PC-9 (cell line): ENCODE results near the gene SLC9C1. TPM values are rescaled to one million over a fixed set of nuclear protein-coding genes. Genes with fewer than 3 reads are reported as not detected.

ENCODE experiments used
- BruUV-seq: library from RNA; stranded (reverse); fragments of 400-500 nt; replicated peaks from 2 replicates; lab custom pipeline; 2021; lab: Mats Ljungman, UMichigan
- CTCF ChIA-PET: fragments of 300-600 bp; sonication (Branson Sonifier 250); formaldehyde crosslinking; loops from one replicate; lab custom pipeline; 2022; ENCODE audit warnings: antibody characterized with exemption; lab: Charles Lee
- POLR2A ChIA-PET: fragments of 300-600 bp; sonication (Branson Sonifier 250); formaldehyde crosslinking; loops from one replicate; lab custom pipeline; 2022; ENCODE audit warnings: antibody characterized with exemption; ENCODE audit not compliant: unreplicated experiment; lab: Charles Lee
- DNase-seq, 2 experiments: peaks; one replicate each; pipeline versions ENCODE4 v3.0.0 to v3.0.0-alpha.2; 2015 to 2022; ENCODE audit warnings: mixed read lengths in 1 of 2
- H2AFZ ChIP-seq: fragments of 200-600 bp; sonication (generic); 2 replicates; pipeline ENCODE4 v1.8.1; 2017; ENCODE audit warnings: antibody characterized with exemption
- H3F3A ChIP-seq: fragments of 200-600 bp; sonication (generic); 2 replicates; pipeline ENCODE4 v1.8.1; 2017; ENCODE audit warnings: antibody characterized with exemption, mild to moderate bottlenecking, low read depth; ENCODE audit not compliant: insufficient read depth
- H3K27ac ChIP-seq: fragments of 200-600 bp; sonication (generic); 2 replicates; pipeline ENCODE4 v1.6.1; 2016; ENCODE audit warnings: mixed run types
- H3K27me3 ChIP-seq: fragments of 200-600 bp; sonication (generic); 2 replicates; pipeline ENCODE4 v1.6.1; 2016; ENCODE audit warnings: low read depth, mixed run types; ENCODE audit not compliant: insufficient read depth
- H3K36me3 ChIP-seq: fragments of 200-600 bp; sonication (generic); 2 replicates; pipeline ENCODE4 v1.6.1; 2016; ENCODE audit warnings: low read depth, mixed run types
- H3K4me1 ChIP-seq: fragments of 200-600 bp; sonication (generic); replicated peaks from 2 replicates; pipeline ENCODE4 v1.6.1; 2016; ENCODE audit warnings: mixed run types; ENCODE audit not compliant: insufficient read depth
- H3K4me2 ChIP-seq: fragments of 200-600 bp; sonication (generic); 2 replicates; pipeline ENCODE4 v1.6.1; 2017; ENCODE audit warnings: mixed run types
- H3K4me3 ChIP-seq: fragments of 200-600 bp; sonication (generic); 2 replicates; pipeline ENCODE4 v1.6.1; 2016; ENCODE audit warnings: mixed run types
- H3K79me2 ChIP-seq: fragments of 200-600 bp; sonication (generic); 2 replicates; pipeline ENCODE4 v1.6.1; 2017; ENCODE audit warnings: low read depth, mixed run types
- H3K9me2 ChIP-seq: fragments of 200-600 bp; sonication (generic); 2 replicates; pipeline ENCODE4 v1.8.1; 2017; ENCODE audit warnings: mild to moderate bottlenecking; ENCODE audit not compliant: insufficient read depth
- H3K9me3 ChIP-seq: fragments of 200-600 bp; sonication (generic); 2 replicates; pipeline ENCODE4 v1.8.1; 2016; ENCODE audit warnings: low read depth; ENCODE audit not compliant: insufficient read depth
- H4K20me1 ChIP-seq: fragments of 200-600 bp; sonication (generic); 2 replicates; pipeline ENCODE4 v1.8.1; 2017; ENCODE audit not compliant: insufficient read depth
- CTCF ChIP-seq: fragments of 200-600 bp; sonication (generic); conservative IDR thresholded peaks from 2 replicates; pipeline ENCODE4 v1.6.1; 2017; ENCODE audit warnings: mixed run types, antibody characterized with exemption, mild to moderate bottlenecking, moderate library complexity
- EZH2 ChIP-seq: fragments of 200-600 bp; sonication (generic); IDR thresholded peaks from 2 replicates; pipeline ENCODE4 v1.8.0; 2017; ENCODE audit warnings: antibody characterized with exemption, low read depth
- intact Hi-C: fragments of 100-400 bp; cut with micrococcal nuclease; formaldehyde crosslinking; loops from one replicate; pipeline ENCODE4 v1.10.0; 2022; ENCODE audit not compliant: unreplicated experiment
- total RNA-seq: library from RNA; stranded (reverse); gene quantifications from 2 replicates; pipeline ENCODE4 v1.2.3, GENCODE V29; 2021

The SLC9C1 gene
- total RNA-seq, 1 experiment from 2014 or later = not detected

- CTCF ChIA-PET = interaction anchor here (0.7 kb wide), 1 partner anchor 117 kb away, joined by 9 read pairs; the partner anchor contains the start of gene ABHD10
- POLR2A ChIA-PET = no interaction called here
- H3K4me2 ChIP-seq = no peak overlapping the region
- H3K27me3 ChIP-seq = no peaks in the 10 kb centered on the region
- BruUV-seq = no TSS peak
- TF ChIP-seq EZH2 = no peak
- TF ChIP-seq CTCF = no peak
- H3K4me1 ChIP-seq = peaks cover 25% of the 10 kb centered on the region
- peaks cover under 1% of the 10 kb centered on the region; the same call in 1 of the 2 replicates for H3F3A ChIP-seq
- no peak overlapping the region for H3K27ac ChIP-seq
- no peaks in the 10 kb centered on the region for H4K20me1 ChIP-seq
- H3K9me3 ChIP-seq = no peaks in the 10 kb centered on the region; the same call in 1 of the 2 replicates
- intact Hi-C loops = loop anchor here (10.0 kb wide), 1 partner anchor 1021 kb away; the partner anchor contains the start of gene NECTIN3
- H3K9me2 ChIP-seq = no peaks in the 10 kb centered on the region
- H2AFZ ChIP-seq = no peak overlapping the region
- DNase-seq = no peak
- H3K4me3 ChIP-seq = no peak overlapping the region
- H3K36me3 ChIP-seq = no peaks in the 10 kb centered on the region
- H3K79me2 ChIP-seq = no peaks in the 10 kb centered on the region; the same call in 1 of the 2 replicates
These were observed 198.3 kb downstream of the SLC9C1 start for GRCh38 chr3:112095731-112096130.

- no peaks in the 10 kb centered on the region for H3K9me3 ChIP-seq
- no peak for TF ChIP-seq CTCF
- H2AFZ ChIP-seq = no peak overlapping the region
- POLR2A ChIA-PET = no interaction called here
- peaks cover 4% of the 10 kb centered on the region; the same call in 1 of the 2 replicates for H3F3A ChIP-seq
- H3K27me3 ChIP-seq = no peaks in the 10 kb centered on the region
- CTCF ChIA-PET = no interaction called here
- no peak overlapping the region for H3K4me3 ChIP-seq
- H3K79me2 ChIP-seq = peaks cover 8% of the 10 kb centered on the region
- H3K9me2 ChIP-seq = no peaks in the 10 kb centered on the region
- DNase-seq = no peak
- H3K4me2 ChIP-seq = no peak overlapping the region
- BruUV-seq = no TSS peak
- H3K4me1 ChIP-seq = peaks cover 34% of the 10 kb centered on the region
- H3K36me3 ChIP-seq = no peaks in the 10 kb centered on the region
- intact Hi-C loops = loop anchor here (10.0 kb wide), 1 partner anchor 1018 kb away; the partner anchor contains the start of gene NECTIN3
- no peak overlapping the region for H3K27ac ChIP-seq
- no peaks in the 10 kb centered on the region for H4K20me1 ChIP-seq
These were observed 200.9 kb downstream of the SLC9C1 start for GRCh38 chr3:112093180-112093522.

- intact Hi-C loops = loop anchor here (10.0 kb wide), 1 partner anchor 1018 kb away; the partner anchor contains the start of gene NECTIN3
- no peak overlapping the region for H2AFZ ChIP-seq
- H3K4me3 ChIP-seq = no peak overlapping the region
- peaks cover 13% of the 10 kb centered on the region for H3K79me2 ChIP-seq
- no peak for TF ChIP-seq CTCF
- no peak for TF ChIP-seq EZH2
- DNase-seq = no peak
- H3K9me3 ChIP-seq = no peaks in the 10 kb centered on the region
- H4K20me1 ChIP-seq = no peaks in the 10 kb centered on the region
- ChIA-PET POLR2A (no interaction called here), CTCF (no interaction called here)
- H3K27ac ChIP-seq = no peak overlapping the region
- H3K27me3 ChIP-seq = no peaks in the 10 kb centered on the region
- no TSS peak for BruUV-seq
- peaks cover 35% of the 10 kb centered on the region for H3K4me1 ChIP-seq
- H3K4me2 ChIP-seq = no peak overlapping the region
- H3K9me2 ChIP-seq = no peaks in the 10 kb centered on the region
- H3K36me3 ChIP-seq = no peaks in the 10 kb centered on the region
- peaks cover 4% of the 10 kb centered on the region; the same call in 1 of the 2 replicates for H3F3A ChIP-seq
These were observed 201.4 kb downstream of the SLC9C1 start for GRCh38 chr3:112092496-112093179.
